NT2/D1 (cell line): Measurements from ENCODE around the gene RNF141.

Experiments used
- SUZ12 ChIP-seq: IDR thresholded peaks from 2 replicates; pipeline ENCODE4 v1.6.1; 2011; ENCODE audit not compliant: insufficient read length, insufficient read depth; ENCODE audit errors: extremely low read depth
- YY1 ChIP-seq: IDR thresholded peaks from 2 replicates; pipeline ENCODE4 v1.6.1; 2011; ENCODE audit not compliant: insufficient read length, insufficient read depth
- ZNF274 ChIP-seq: IDR thresholded peaks from 2 replicates; pipeline ENCODE4 v1.6.1; 2011; ENCODE audit warnings: mild to moderate bottlenecking, low read depth, low read length

GRCh38 chr11:10487002-10487647, 53.9 kb downstream of the RNF141 start:
- no peak for TF ChIP-seq ZNF274
- no peak for TF ChIP-seq YY1
- no peak for TF ChIP-seq SUZ12
